HG03139 (cell line): Measurements from ENCODE around the gene PTPMT1.
"Not testable (repeated sequence)": the region's sequence is repeated elsewhere in the genome, so short reads cannot be mapped to it uniquely, and the experiment has no call there.

Experiments used
- ATAC-seq: cut with Tn5 transposase; IDR thresholded peaks from one replicate; pipeline ENCODE4 v1.9.1; 2021; ENCODE audit not compliant: unreplicated experiment

The PTPMT1 gene, protein sequence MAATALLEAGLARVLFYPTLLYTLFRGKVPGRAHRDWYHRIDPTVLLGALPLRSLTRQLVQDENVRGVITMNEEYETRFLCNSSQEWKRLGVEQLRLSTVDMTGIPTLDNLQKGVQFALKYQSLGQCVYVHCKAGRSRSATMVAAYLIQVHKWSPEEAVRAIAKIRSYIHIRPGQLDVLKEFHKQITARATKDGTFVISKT

DNA sequence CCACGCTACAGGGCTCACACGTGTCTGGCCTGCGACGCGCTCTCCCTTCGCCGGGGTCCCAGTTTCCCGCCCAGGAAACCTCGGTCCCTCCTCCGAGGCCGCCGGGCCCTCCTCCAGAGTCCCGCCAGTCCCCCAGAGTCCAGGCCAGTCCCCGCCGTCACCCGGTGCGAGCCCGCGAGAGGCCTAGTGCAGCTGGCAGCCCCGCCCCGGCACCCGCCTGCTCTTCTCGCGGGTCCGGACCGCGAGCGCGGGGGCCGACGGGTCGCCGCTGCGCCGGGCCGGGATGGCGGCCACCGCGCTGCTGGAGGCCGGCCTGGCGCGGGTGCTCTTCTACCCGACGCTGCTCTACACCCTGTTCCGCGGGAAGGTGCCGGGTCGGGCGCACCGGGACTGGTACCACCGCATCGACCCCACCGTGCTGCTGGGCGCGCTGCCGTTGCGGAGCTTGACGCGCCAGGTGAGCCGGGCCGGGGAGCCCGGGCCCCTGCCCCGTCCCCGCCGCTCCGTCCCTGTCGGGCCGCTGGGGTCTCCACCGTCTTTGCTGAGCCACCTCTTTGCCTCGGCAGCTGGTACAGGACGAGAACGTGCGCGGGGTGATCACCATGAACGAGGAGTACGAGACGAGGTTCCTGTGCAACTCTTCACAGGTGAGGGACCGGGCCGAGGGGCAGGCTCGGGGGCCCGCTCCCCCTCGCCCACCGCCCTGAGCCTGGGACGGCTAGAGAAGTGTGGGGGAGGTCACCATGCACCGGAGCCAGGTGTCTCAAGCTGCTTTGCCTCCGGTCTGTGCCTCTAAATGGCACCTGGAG lies at the start of gene PTPMT1:
Gene PTPMT1 (plus strand): TSS at position 260 of the 809 bp plus-strand sequence. CDS start 24 bp downstream, at position 284.
- ATAC-seq, result peak; percentile 79

DNA sequence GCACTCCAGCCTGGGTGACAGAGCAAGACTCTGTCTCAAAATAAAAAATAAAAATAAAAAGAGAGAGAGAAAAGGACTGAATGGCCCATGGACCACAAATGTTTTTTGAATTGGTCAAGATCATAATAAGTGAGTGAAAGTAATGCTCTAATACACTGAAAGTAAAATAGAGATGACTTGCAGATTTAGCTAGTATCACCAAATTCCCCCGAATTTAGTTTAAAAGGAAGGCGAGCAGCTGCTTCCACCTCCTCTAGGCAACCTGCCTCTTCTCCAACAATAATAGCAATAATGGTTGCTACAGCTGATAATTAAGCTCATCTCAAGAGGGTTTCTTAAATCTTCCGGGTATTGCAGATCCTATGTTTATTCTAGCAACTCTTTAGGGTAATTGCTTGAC lies 49.2 kb upstream of the PTPMT1 start:
- no peak for ATAC-seq

DNA sequence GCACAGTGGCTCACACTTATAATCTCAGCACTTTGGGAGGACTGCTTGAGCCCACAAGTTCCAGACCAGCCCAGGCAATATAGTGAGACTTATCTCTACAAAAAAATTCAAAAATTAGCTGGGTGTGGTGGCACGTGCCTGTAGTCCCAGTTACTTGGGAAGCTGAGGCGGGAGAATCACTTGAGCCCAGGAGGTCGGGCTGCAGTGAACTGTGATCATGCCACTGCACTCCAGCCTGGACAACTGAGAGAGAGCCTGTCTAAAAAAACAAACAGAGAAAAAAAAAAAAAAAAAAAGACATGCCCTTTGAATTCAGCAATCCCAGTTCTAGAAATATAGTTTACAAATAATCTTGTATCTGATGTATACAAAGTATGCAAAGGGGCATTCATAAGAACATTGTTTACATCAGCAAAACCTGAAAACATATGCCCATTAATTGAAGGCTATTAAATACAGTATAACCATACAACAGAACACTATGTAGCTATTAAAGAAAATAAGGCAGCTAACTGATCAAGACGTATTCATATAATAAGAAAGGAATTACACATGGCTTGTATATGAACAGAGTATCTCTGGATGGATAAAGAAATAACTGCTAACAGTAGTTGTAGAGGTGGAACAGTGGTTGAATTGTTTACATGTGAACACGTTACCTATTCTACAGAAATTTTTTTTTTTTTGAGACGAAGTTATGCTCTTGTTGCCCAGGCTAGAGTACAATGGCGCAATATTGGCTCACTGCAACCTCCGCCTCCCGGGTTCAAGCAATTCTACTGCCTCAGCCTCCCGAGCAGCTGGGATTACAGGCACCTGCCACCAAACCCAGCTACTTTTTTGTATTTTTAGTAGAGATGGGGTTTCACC lies 48.2 kb upstream of the PTPMT1 start:
- ATAC-seq, result no peak

DNA sequence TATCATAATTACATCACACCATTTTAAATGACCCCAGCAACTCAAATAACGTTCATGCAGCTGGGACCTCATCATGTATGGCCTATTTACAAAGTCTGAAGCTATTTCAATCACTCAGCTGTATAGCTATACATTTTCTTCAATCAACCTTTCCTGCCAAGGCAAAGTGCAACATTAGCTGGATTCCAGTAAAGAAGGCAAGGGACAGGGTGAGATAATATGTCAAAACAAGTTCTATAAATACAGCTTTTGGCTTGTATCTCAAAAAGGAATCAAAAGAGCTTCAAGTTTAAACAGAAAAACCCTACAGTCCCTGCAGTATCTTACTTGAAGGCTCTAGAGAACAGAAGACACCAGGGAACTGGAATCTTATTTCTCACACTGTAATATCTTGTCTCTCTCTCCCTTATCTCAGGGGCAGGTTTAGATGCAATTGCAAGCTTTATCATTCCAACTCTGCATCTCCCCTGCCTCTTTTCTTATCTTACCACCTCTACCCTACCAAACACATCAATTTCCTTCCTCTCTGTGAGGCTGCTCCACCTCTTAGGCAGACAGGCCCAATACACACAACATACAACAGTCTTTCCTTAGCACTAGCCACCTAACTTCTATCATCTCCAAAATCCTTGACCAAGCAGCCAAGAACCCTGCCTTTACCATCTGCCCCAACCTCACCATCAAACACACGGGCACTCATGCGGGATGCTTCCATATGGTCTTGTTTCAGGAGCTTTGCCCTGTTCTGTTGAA lies 47.0 kb upstream of the PTPMT1 start:
- ATAC-seq, result no peak

DNA sequence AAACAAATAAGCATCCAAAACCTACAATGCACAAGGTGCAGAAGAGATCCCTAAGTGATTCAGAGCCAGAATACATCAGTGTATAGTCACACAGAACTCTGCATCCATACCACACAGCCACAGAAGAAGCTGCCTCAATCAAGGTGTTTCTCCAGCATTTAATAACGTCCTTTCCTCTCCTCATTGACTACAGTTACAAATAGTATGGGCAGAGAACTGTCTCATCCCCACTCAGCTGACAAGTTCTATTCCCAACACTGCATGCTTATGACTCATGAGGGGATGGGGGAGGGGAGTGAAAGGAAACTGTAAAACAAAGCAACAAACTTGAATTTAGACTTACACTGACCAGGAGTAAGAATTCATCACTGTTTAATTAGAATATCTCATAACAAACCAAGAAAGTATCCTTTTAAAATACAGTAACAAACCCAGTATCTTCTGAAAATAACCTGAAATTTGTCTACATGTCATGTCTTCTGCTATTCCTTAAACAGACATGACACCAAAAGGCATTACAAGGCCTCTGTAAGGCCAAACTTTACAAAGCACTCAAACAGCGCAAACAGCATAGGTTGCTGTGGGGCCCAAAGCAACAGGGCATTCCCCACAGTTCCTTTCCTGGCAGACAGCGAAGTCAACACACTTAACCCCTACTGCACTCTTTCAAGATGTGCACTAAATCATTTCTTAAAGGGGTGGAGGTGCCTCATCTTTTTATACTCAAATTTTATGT lies 41.7 kb upstream of the PTPMT1 start:
- no peak for ATAC-seq

DNA sequence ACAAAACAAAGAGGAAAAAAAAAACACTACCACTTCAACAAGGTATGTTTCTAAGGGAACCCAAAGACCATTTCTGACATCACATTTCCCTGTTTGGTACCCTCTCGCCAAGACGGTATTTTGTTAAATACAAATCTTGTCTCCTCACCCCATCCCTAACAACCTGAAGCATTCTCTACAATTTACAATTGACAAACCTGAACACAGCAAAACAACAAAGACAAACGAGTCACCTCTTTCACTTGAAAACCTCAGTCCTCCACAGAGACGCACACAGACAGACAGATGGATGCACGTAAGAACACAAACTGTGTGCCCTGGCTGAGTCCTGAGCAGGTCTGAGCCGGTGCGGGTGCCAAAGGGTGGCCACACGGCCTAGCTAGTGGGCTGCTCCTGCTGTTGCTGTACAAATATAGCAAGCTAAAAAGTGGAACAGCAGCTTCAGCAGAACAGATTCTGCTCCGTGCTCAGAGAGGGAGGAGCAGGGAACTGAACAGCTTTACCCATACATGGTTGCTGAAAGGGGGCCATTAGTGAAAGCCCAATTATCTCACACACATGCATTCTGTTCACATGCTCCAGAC lies 41.0 kb upstream of the PTPMT1 start:
- ATAC-seq, result no peak

DNA sequence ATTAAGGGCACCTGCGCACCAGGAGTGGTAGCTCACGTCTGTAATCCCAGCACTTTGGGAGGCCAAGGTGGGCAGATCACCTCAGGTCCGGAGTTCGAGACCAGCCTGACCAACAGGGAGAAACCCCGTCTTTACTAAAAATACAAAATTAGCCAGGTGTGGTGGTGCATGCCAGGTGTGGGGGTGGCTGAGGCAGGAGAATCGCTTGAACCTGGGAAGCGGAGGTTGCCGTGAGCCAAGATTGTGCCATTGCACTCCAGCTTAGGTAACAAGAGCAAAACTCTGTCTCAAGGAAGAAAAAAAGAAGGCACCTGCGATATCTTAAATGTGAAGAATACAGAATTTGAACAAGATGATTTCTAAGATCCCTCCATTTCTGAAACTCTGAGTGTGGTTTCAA lies 39.4 kb upstream of the PTPMT1 start:
- ATAC-seq, result not testable (repeated sequence)

GRCh38 chr11:47527186-47527585 lies 38.2 kb upstream of the PTPMT1 start:
- no peak for ATAC-seq

- ATAC-seq, result no peak
Measured at GRCh38 chr11:47529951-47530350, 35.4 kb upstream of the PTPMT1 start.

GRCh38 chr11:47530721-47531120 lies 34.7 kb upstream of the PTPMT1 start:
- ATAC-seq, result not testable (repeated sequence)

GRCh38 chr11:47531666-47532065 lies 33.7 kb upstream of the PTPMT1 start:
- no peak for ATAC-seq

DNA sequence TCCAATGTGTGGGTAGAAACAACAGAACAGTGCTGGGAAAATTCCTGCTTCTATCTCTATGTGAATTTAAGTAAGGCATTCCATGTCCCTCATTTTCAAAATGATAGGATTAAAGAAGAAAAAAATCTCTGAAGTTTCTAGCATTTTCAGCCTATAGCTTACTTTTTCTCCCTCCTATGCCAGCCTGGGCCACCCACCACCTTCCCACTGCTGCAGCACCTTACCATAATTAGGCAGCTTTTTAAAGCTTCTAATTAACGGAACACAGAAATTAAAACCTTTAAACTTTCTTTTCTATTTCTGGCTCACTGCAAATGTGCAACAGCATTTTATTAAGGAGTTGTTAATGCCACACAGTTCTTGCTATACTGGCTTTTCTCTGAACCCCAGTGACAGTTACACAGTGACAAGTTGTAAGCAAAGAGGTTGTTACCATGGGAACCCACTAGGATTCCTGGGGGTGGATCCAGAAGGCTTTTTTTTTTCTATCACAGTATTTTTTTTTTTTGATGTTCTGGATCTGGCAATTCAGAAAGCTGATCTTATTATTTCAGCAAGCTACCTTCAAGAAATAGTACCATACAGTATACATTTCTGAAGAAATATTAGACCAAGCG lies 32.7 kb upstream of the PTPMT1 start:
- no peak for ATAC-seq

DNA sequence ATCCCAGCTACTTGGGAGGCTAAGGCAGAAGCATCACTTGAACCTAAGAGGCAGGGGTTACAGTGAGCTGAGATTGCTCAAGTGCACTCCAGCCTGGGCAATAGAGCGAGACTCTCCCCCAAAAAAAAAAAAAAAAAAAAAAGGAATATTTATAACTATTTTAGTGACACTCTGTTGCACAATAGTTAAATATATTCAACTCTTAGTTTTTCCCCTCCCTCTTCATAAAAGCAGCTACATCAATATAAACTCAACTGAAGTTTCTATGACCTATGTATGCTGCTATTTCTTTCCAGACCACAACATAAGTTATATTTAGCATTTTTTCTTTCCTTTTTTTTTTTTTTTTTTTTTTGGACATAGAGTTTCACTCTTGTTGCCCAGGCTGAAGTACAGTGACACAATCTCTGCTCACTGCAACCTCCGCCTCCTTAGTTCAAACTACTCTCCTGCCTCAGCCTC lies 31.7 kb upstream of the PTPMT1 start:
- no peak for ATAC-seq

DNA sequence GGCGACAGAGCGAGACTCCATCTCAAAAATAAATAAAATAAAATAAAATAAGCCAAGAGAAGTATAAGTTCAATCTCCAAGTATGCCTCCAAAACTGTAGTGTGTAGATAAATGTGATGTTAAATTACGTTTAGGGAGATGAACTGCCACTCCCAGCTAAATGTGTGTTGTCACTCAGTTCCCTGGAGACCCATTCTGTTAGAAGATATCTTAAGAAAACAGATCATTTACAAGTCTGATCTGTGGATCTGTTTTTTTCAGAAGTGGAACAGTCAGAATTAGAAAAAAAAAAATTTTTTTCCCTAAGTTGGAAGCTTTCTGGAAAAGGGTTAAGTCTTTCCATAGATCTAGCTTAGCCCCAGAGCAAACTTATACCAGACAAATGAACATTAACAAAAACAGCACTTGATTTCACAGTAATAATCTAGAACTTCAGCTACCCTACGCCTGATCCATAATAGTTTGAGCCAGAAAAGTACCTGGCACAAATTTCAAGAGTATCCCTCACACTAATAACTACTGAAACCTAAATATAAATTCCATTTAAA lies 30.6 kb upstream of the PTPMT1 start:
- no peak for ATAC-seq

DNA sequence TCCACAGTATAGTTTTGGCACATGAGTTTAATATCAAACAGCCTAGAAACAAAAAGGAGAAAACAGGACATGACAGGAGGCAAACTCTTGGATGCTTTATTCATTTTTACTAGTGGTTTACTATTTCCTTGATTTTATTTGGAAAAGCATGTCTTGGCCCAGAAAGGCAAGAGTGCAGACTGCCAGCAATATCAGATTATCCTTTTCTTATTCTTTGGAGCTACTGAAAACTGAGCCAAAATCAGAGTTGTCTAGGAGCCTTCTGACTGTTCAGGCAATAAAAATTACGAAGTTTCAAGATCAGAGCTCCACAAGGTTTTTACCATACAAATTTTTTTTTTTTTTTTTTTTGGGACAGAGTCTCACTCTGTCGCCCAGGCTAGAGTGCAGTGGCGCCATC lies 28.5 kb upstream of the PTPMT1 start:
- no peak for ATAC-seq

- no peak for ATAC-seq
Measured at GRCh38 chr11:47538741-47539565, 26.4 kb upstream of the PTPMT1 start.

- ATAC-seq, result no peak
Measured at GRCh38 chr11:47539681-47540039, 25.7 kb upstream of the PTPMT1 start.

- ATAC-seq, result no peak
Measured at GRCh38 chr11:47541070-47541469, 24.3 kb upstream of the PTPMT1 start.
